A549 (cell line): ENCODE data around the gene CTDSPL. TPM values are rescaled to one million over a fixed set of nuclear protein-coding genes. Genes with fewer than 3 reads are reported as not detected.

Source experiments
- ATAC-seq, 2 experiments: fragments of 200-7000 bp in 1 of 2; fragments of >200 bp in 1 of 2; cut with Nextera tagmentation in 1 of 2; cut with Tn5 transposase in 1 of 2; 3 replicates each; pipeline versions ENCODE4 v1.8.0 to v1.9.1; 2018 to 2020; ENCODE audit warnings: mild to moderate bottlenecking in 1 of 2, moderate library complexity in 1 of 2
- CTCF ChIA-PET: fragments of 300-600 bp; sonication (Branson Sonifier 250); formaldehyde crosslinking; extraction: SDS; loops from one replicate; lab custom pipeline; 2021; ENCODE audit warnings: antibody characterized with exemption, inconsistent platforms; lab: Yijun Ruan, JAX
- POLR2A ChIA-PET: fragments of 350-600 bp; formaldehyde crosslinking; extraction: SDS; loops from one replicate; lab custom pipeline; 2021; ENCODE audit warnings: antibody characterized with exemption, inconsistent platforms; lab: Yijun Ruan, JAX
- DNase-seq, 2 experiments: peaks; one replicate each; pipeline versions ENCODE4 v3.0.0 to v3.0.0-alpha.2; 2011 to 2016; ENCODE audit warnings: low read depth in 1 of 2, low spot score in 1 of 2
- FAIRE-seq: peaks from 2 replicates; lab custom pipeline; 2011; peaks lifted over from hg19 to GRCh38; lab: Jason Lieb, UNC
- H3K27ac ChIP-seq, 2 experiments: fragments of >200 bp; sonication (Bioruptor Twin); formaldehyde crosslinking; 3 replicates each; pipeline ENCODE4 v1.5.1; 2016 to 2017
- H3K4me1 ChIP-seq: fragments of >200 bp; sonication (Bioruptor Twin); formaldehyde crosslinking; 3 replicates; pipeline ENCODE4 v1.6.1; 2016
- H3K4me2 ChIP-seq: fragments of >200 bp; sonication (Bioruptor Twin); formaldehyde crosslinking; 3 replicates; pipeline ENCODE4 v1.6.1; 2016
- H3K4me3 ChIP-seq: fragments of >200 bp; sonication (Bioruptor Twin); formaldehyde crosslinking; 3 replicates; pipeline ENCODE4 v1.5.1; 2016
- H3K9me3 ChIP-seq: fragments of >200 bp; sonication (Bioruptor Twin); formaldehyde crosslinking; 3 replicates; pipeline ENCODE4 v1.6.1; 2016
- CEBPB ChIP-seq, 2 experiments: fragments of >200 bp in 1 of 2; sonication (Bioruptor Twin) in 1 of 2; formaldehyde crosslinking in 1 of 2; IDR thresholded peaks; 2 replicates each; pipeline ENCODE4 v1.6.1; 2012 to 2016
- CHD4 ChIP-seq: fragments of 200-600 bp; sonication (generic); IDR thresholded peaks from 2 replicates; pipeline ENCODE4 v1.6.1; 2016; ENCODE audit warnings: antibody characterized with exemption, mild to moderate bottlenecking, borderline replicate concordance
- FOSB ChIP-seq: fragments of 250-450 bp; sonication (Bioruptor Pico); IDR thresholded peaks from 2 replicates; pipeline ENCODE4 v1.5.0; 2020; ENCODE audit warnings: mild to moderate bottlenecking, moderate library complexity
- FOXS1 ChIP-seq: fragments of 250-450 bp; sonication (Bioruptor Pico); IDR thresholded peaks from 2 replicates; pipeline ENCODE4 v1.5.0; 2020; ENCODE audit warnings: mild to moderate bottlenecking, moderate library complexity
- HDAC2 ChIP-seq: fragments of 200-600 bp; sonication (generic); IDR thresholded peaks from 2 replicates; pipeline ENCODE4 v1.6.1; 2016
- HOXA7 ChIP-seq: fragments of 250-450 bp; sonication (Bioruptor Pico); IDR thresholded peaks from 2 replicates; pipeline ENCODE4 v1.5.0; 2020; ENCODE audit warnings: mild to moderate bottlenecking, moderate library complexity
- JUN ChIP-seq, 2 experiments: fragments of >200 bp; sonication (Bioruptor Twin); formaldehyde crosslinking; IDR thresholded peaks; 2 replicates in 1 of 2; 3 replicates in 1 of 2; pipeline ENCODE4 v1.6.1; 2016 to 2017
- KDM1A ChIP-seq: fragments of 200-600 bp; sonication (generic); IDR thresholded peaks from 2 replicates; pipeline ENCODE4 v1.6.1; 2016; ENCODE audit warnings: low read depth, mild to moderate bottlenecking
- MAFK ChIP-seq: fragments of 450-650 bp; IDR thresholded peaks from 2 replicates; pipeline ENCODE4 v1.6.1; 2014; ENCODE audit not compliant: partially characterized antibody
- MYC ChIP-seq: IDR thresholded peaks from 2 replicates; pipeline ENCODE4 v1.6.1; 2012; ENCODE audit warnings: mild to moderate bottlenecking, inconsistent platforms, low read length, improper control_type of control experiment, borderline replicate concordance
- NR3C1 ChIP-seq: fragments of >200 bp; sonication (Bioruptor Twin); formaldehyde crosslinking; IDR thresholded peaks from 3 replicates; pipeline ENCODE4 v1.6.1; 2017
- POLR2AphosphoS2 ChIP-seq: conservative IDR thresholded peaks from 2 replicates; pipeline ENCODE4 v1.6.1; 2012; ENCODE audit warnings: low read length, improper control_type of control experiment, inconsistent platforms
- RAD21 ChIP-seq, 2 experiments: fragments of >200 bp in 1 of 2; sonication (Bioruptor Twin) in 1 of 2; formaldehyde crosslinking in 1 of 2; IDR thresholded peaks in 1 of 2; conservative IDR thresholded peaks in 1 of 2; 2 replicates in 1 of 2; 3 replicates in 1 of 2; pipeline ENCODE4 v1.6.1; 2012 to 2018; ENCODE audit warnings: inconsistent platforms in 1 of 2
- RNF2 ChIP-seq: fragments of 200-600 bp; sonication (generic); IDR thresholded peaks from 2 replicates; pipeline ENCODE4 v1.6.1; 2016; ENCODE audit warnings: low read depth, mild to moderate bottlenecking, antibody characterized with exemption, moderate library complexity, borderline replicate concordance
- ZNF302 ChIP-seq: fragments of 250-450 bp; sonication (Bioruptor Pico); IDR thresholded peaks from 2 replicates; pipeline ENCODE4 v1.9.0; 2021; ENCODE audit warnings: inconsistent platforms, mild to moderate bottlenecking, moderate library complexity
- ZSCAN20 ChIP-seq: fragments of 250-450 bp; sonication (Bioruptor Pico); IDR thresholded peaks from 2 replicates; pipeline ENCODE4 v1.8.0; 2022; ENCODE audit warnings: mild to moderate bottlenecking, moderate library complexity
- WGBS: methylation state at CpG from one replicate; pipeline ENCODE4 v1.1.6; 2017; ENCODE audit errors: missing lambda C conversion rate; 5-methylcytosine and 5-hydroxymethylcytosine counted together
- polyA plus RNA-seq, 4 experiments: library from polyadenylated mRNA; depleted of rRNA in 3 of 4; stranded (reverse); fragments of >200 nt; fragmentation: RNase III in 1 of 4; extraction: RNeasy Plus Mini Kit Qiagen cat#74134 plus additional on column Dnase treatment in 1 of 4; gene quantifications; 2 replicates in 3 of 4; 3 replicates in 1 of 4; pipeline ENCODE4 v1.2.3, GENCODE V29; 2011 to 2017
- TF ChIP-seq, protein P1 (sequence below): IDR thresholded peaks from 2 replicates; pipeline ENCODE4 v1.6.1; 2012; ENCODE audit warnings: low read depth, borderline replicate concordance
- TF ChIP-seq, protein P2 (sequence below): fragments of 450-650 bp; IDR thresholded peaks from 2 replicates; pipeline ENCODE4 v1.6.1; 2014; ENCODE audit warnings: antibody characterized with exemption
- TF ChIP-seq, protein P3 (sequence below): IDR thresholded peaks from 2 replicates; pipeline ENCODE4 v1.6.1; 2012
- TF ChIP-seq, protein P4 (sequence below): fragments of >200 bp; sonication (Bioruptor Twin); formaldehyde crosslinking; IDR thresholded peaks from 2 replicates; pipeline ENCODE4 v1.6.1; 2016

CTDSPL gene
- polyA plus RNA-seq, 2 of the 4 experiments (the other 2 are of a cell fraction), result 9.9 to 35.1 TPM

DNA sequence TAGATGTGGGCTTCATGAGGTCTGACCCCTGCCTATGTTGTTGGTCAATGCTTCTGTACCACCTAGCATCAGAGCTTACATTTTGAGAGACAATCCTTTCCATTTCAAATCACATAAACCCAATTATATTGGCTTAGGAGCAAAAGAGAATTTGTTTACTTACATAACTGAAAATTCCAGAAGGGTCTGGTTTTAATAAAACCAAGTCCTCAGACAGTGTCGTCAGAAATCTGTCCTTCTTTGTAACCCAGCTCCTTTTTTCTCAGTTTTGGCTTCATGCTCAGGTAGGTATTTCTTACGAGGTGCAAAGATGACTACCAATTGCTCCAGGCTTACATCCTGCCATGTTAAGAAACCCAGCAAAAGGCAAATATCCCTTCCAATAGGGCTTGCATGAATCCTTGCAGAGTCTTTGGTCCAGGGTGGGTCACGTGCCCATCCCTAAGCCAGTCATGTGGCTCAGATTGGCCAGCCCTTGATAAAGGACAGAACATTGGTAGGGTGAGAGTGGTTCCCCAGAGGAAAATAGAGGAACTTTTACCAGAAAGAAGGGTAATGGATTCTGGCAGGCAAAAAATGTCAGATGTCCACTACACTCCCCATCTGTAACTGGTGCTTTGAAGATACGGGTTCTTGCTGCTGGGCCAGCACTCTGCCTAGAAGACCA is 78.7 kb downstream of the CTDSPL start:
- FAIRE-seq, result no peak
- no peak overlapping the region for H3K27ac ChIP-seq
- H3K4me1 ChIP-seq, result peaks cover 32% of the 10 kb centered on the region
- TF ChIP-seq JUN (IDR thresholded peaks at IDR 0.05) (no peak), CHD4 (no peak), NR3C1 (no peak), MYC (no peak)
- no peak for DNase-seq
- no peaks in the 10 kb centered on the region for H3K9me3 ChIP-seq
- 88% methylated on average over 4 of the region's 4 CpGs for WGBS
- H3K4me3 ChIP-seq, result no peak overlapping the region
- POLR2A ChIA-PET, result no interaction called here
- H3K4me2 ChIP-seq, result no peak overlapping the region
- CTCF ChIA-PET, result interaction anchor here (0.9 to 3.3 kb wide), 3 partner anchors 63 to 85 kb away, joined by 3 to 11 read pairs (median 3); no protein-coding TSS in a partner anchor
- ATAC-seq, result no peak

DNA sequence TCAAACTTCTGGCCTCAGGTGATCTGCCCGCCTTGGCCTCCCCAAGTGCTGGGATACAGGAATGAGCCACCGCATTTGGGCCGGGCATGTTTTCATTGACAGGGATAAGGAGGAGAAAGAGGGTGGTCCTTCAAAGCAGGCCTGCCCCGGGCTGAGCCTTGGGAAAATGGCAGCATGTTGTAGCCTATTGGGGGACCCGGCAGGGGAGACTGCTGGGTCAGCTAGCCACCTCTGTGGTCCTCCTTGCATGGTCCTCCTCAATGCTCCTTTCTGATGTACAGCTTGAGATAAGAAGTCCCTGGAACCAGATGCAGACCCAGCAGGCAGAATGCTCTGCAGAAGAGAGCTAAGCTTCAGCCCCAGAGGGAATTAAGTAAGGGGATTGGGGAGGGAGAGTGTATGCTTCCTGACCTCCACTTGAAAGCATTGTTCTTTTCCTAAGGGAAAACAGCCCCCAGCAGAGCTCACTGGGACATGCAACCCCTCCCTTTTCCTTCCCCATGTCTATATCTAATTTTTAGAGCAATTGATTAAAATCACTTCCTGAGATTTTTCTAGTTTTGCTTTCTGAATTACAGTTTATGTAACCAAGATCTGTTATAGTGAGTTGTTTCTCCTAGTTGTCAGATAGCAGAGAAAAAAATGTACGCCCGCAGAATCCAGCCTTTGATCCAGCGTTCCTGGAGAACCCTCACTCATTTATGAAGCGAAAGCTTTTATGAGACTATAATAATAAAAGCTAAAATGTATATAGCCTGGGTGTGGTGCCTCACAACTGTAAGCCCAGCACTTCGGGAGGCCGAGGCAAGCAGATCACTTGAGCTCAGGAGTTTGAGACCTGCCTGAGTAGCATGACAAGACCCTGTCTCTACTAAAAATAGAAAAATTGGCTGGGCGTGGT is 80.2 kb downstream of the CTDSPL start:
- POLR2A ChIA-PET, result no interaction called here
- WGBS, result 83% methylated on average over 9 of the region's 12 CpGs
- Histone ChIP-seq H3K9me3 (no peaks in the 10 kb centered on the region), H3K27ac (no peak overlapping the region), H3K4me1 (peaks cover 32% of the 10 kb centered on the region), H3K4me2 (no peak overlapping the region), H3K4me3 (no peak overlapping the region)
- no peak for TF ChIP-seq HDAC2
- FAIRE-seq (no peak), DNase-seq (no peak), ATAC-seq (no peak)
- CTCF ChIA-PET, result interaction anchor here (0.9 kb wide), 1 partner anchor 87 kb away, joined by 3 read pairs; no protein-coding TSS in a partner anchor

DNA sequence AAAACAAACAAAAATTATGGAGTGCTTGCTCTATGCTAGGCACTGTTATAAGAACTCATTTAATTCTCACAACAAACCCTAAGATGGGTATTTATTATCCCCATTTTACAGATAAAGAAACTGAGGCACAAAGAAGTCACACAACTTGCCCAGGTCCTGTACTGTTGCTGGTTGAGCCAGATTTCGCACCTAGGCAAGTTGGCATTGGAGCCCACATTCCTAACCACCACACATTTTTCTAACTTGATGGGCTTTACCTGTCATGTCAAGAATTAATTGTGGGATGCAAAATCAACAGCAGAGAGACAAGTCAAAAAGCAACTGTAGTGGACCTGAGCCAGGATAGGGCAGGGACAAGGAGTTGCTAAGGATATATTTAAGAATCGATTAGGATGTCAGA is 81.0 kb downstream of the CTDSPL start:
- Histone ChIP-seq H3K4me3 (no peak overlapping the region), H3K9me3 (no peaks in the 10 kb centered on the region)
- DNase-seq, result no peak
- no peak for FAIRE-seq
- POLR2A ChIA-PET, result no interaction called here
- TF ChIP-seq FOSB (CRISPR knock-in tag) (no peak), FOXS1 (CRISPR knock-in tag) (no peak), ZSCAN20 (no peak), RNF2 (no peak), MAFK (no peak), CHD4 (no peak), JUN (IDR thresholded peaks at IDR 0.05) (no peak), HOXA7 (CRISPR knock-in tag) (no peak)
- TF ChIP-seq, protein P1, sequence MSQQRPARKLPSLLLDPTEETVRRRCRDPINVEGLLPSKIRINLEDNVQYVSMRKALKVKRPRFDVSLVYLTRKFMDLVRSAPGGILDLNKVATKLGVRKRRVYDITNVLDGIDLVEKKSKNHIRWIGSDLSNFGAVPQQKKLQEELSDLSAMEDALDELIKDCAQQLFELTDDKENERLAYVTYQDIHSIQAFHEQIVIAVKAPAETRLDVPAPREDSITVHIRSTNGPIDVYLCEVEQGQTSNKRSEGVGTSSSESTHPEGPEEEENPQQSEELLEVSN, result no peak
- TF ChIP-seq, protein P2, sequence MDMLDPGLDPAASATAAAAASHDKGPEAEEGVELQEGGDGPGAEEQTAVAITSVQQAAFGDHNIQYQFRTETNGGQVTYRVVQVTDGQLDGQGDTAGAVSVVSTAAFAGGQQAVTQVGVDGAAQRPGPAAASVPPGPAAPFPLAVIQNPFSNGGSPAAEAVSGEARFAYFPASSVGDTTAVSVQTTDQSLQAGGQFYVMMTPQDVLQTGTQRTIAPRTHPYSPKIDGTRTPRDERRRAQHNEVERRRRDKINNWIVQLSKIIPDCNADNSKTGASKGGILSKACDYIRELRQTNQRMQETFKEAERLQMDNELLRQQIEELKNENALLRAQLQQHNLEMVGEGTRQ, result no peak
- TF ChIP-seq, all 56 proteins: peak for 0
- ATAC-seq, result no peak
- 98% methylated on average over 2 of the region's 2 CpGs for WGBS
- CTCF ChIA-PET, result interaction anchor here (0.7 kb wide), 1 partner anchor 87 kb away, joined by 3 read pairs; no protein-coding TSS in a partner anchor
- Histone ChIP-seq H3K4me1 (peaks cover 28% of the 10 kb centered on the region), H3K4me2 (no peak overlapping the region), H3K27ac (no peak overlapping the region)

DNA sequence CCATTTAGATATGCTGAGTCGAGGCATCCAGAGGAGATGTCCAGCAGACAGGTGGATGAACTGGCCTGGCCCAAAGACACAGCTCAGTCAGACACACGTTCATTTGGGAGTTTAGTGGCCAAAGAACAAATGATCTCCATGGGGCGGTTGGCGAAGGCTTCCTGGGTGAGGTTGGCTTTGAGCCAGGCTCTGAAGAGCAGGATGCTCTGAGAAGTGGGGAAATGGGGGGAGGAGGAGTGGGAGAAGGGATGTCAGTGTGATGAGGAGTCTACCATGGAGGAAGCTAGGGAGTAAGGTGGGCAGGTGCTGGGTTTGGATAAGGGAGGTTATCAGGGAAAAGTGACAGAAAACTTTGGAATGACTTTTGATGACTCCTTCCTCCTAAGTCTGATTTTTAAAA is 81.4 kb downstream of the CTDSPL start:
- POLR2A ChIA-PET, result no interaction called here
- no peak overlapping the region for H3K27ac ChIP-seq
- 89% methylated on average over 4 of the region's 4 CpGs for WGBS
- TF ChIP-seq, protein P1, result no peak
- TF ChIP-seq ZNF302 (CRISPR knock-in tag) (no peak), POLR2AphosphoS2 (no peak), RAD21 (conservative IDR thresholded peaks at IDR 0.05 in 1 of 2, IDR thresholded peaks at IDR 0.05 in 1 of 2) (no peak), CEBPB (IDR thresholded peaks at IDR 0.05) (no peak), FOXS1 (CRISPR knock-in tag) (no peak), KDM1A (no peak)
- TF ChIP-seq, protein P3, sequence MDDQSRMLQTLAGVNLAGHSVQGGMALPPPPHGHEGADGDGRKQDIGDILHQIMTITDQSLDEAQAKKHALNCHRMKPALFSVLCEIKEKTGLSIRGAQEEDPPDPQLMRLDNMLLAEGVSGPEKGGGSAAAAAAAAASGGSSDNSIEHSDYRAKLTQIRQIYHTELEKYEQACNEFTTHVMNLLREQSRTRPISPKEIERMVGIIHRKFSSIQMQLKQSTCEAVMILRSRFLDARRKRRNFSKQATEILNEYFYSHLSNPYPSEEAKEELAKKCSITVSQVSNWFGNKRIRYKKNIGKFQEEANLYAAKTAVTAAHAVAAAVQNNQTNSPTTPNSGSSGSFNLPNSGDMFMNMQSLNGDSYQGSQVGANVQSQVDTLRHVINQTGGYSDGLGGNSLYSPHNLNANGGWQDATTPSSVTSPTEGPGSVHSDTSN, result no peak
- TF ChIP-seq, protein P4, sequence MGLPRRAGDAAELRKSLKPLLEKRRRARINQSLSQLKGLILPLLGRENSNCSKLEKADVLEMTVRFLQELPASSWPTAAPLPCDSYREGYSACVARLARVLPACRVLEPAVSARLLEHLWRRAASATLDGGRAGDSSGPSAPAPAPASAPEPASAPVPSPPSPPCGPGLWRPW, result no peak

More for the DNA sequence above, 81.4 kb downstream of the CTDSPL start:
- H3K4me1 ChIP-seq, result peaks cover 28% of the 10 kb centered on the region
- no peak overlapping the region for H3K4me2 ChIP-seq
- CTCF ChIA-PET, result interaction anchor here (0.7 kb wide), 1 partner anchor 88 kb away, joined by 3 read pairs; no protein-coding TSS in a partner anchor
- no peak overlapping the region for H3K4me3 ChIP-seq
- no peak for DNase-seq
- no peak for ATAC-seq
- no peaks in the 10 kb centered on the region for H3K9me3 ChIP-seq
- no peak for FAIRE-seq
